Measurements from ENCODE around the gene PML.
"Not testable (repeated sequence)": the region's sequence is repeated elsewhere in the genome, so short reads cannot be mapped to it uniquely, and the experiment has no call there.

PML gene

GRCh38 chr15:73959012-73959581, 35.4 kb upstream of the PML start:
- DNase-seq (ENCODE audit: low read depth): no peak

- DNase-seq (ENCODE audit: low read depth): no peak
These were observed 34.7 kb upstream of the PML start for GRCh38 chr15:73959801-73960200.

GRCh38 chr15:73960472-73961070, 33.9 kb upstream of the PML start:
- DNase-seq (ENCODE audit: low read depth): not testable (repeated sequence)

GRCh38 chr15:73962433-73962832, 32.1 kb upstream of the PML start:
- no peak for DNase-seq (ENCODE audit: low read depth)

- peak; percentile 77 for DNase-seq (ENCODE audit: low read depth)
These were observed 29.8 kb upstream of the PML start for GRCh38 chr15:73964736-73965093.

- DNase-seq (ENCODE audit: low read depth): no peak
These were observed 29.3 kb upstream of the PML start for GRCh38 chr15:73965094-73965757.

- DNase-seq (ENCODE audit: low read depth): no peak
These were observed 28.8 kb upstream of the PML start for GRCh38 chr15:73965758-73966113.

GRCh38 chr15:73968461-73968860, 26.1 kb upstream of the PML start:
- no peak for DNase-seq (ENCODE audit: low read depth)

- DNase-seq (ENCODE audit: low read depth): no peak
These were observed 25.3 kb upstream of the PML start for GRCh38 chr15:73969151-73969759.

- DNase-seq (ENCODE audit: low read depth): peak; percentile 67
These were observed 21.4 kb upstream of the PML start for GRCh38 chr15:73972984-73973682.

GRCh38 chr15:73973683-73974200, 20.8 kb upstream of the PML start:
- DNase-seq (ENCODE audit: low read depth): not testable (repeated sequence)

- DNase-seq (ENCODE audit: low read depth): not testable (repeated sequence)
These were observed 18.9 kb upstream of the PML start for GRCh38 chr15:73975440-73976125.

GRCh38 chr15:73978896-73979295, 15.6 kb upstream of the PML start:
- no peak for DNase-seq (ENCODE audit: low read depth)

GRCh38 chr15:73979636-73980035, 14.9 kb upstream of the PML start:
- no peak for DNase-seq (ENCODE audit: low read depth)

GRCh38 chr15:73981761-73982221, 12.7 kb upstream of the PML start:
- DNase-seq (ENCODE audit: low read depth): no peak

- DNase-seq (ENCODE audit: low read depth): no peak
These were observed 12.1 kb upstream of the PML start for GRCh38 chr15:73982222-73982962.

GRCh38 chr15:73983211-73983727, 11.2 kb upstream of the PML start:
- DNase-seq (ENCODE audit: low read depth): no peak

GRCh38 chr15:73983773-73984172, 10.7 kb upstream of the PML start:
- no peak for DNase-seq (ENCODE audit: low read depth)

GRCh38 chr15:73984208-73984979, 10.1 kb upstream of the PML start:
- DNase-seq (ENCODE audit: low read depth): no peak

Data from activated T-helper 9 cell treated with anti-CD3 and anti-CD28 coated beads, Interleukin-2, amount 50 U/mL, for 16 hours (primary cell).